Body of pancreas (tissue), 4 donors: ENCODE measurements around the gene BAIAP2L1.

Experiments
- POLR2A ChIP-seq, 3 donors: fragments of 450-650 bp; IDR thresholded peaks; one replicate each; pipeline ENCODE4 v1.6.1; 2016; ENCODE audit warnings: antibody characterized with exemption in 3 of 3, mild to moderate bottlenecking in 2 of 3
- TF ChIP-seq, protein P1 (sequence below), 7 experiments: fragments of 450-650 bp in 4 of 7; fragments of 200-600 bp in 3 of 7; sonication (generic) in 3 of 7; IDR thresholded peaks; one replicate each; pipeline ENCODE4 v1.5.1; 2016 to 2019; ENCODE audit warnings: antibody characterized with exemption in 7 of 7

DNA sequence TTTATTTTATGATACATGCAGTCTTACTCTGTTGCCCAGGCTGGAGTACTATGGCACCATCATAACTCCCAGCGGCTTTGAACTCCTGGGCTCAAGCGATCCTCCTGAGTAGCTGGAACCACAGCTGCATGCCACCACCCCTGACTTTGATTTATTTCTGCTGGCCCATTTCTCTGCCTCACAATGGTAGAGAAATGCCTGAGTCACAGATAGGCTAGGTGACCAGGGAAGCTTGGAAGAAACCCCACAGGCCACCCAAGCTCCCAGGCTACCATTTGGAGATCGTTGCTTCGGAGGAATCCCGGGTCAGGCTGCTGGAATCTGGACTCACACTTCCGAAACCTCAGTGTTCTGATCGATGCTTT, 17.4 kb upstream of the BAIAP2L1 start:
- TF ChIP-seq POLR2A (IDR thresholded peaks at IDR 0.05), result no peak
- TF ChIP-seq, protein P1, sequence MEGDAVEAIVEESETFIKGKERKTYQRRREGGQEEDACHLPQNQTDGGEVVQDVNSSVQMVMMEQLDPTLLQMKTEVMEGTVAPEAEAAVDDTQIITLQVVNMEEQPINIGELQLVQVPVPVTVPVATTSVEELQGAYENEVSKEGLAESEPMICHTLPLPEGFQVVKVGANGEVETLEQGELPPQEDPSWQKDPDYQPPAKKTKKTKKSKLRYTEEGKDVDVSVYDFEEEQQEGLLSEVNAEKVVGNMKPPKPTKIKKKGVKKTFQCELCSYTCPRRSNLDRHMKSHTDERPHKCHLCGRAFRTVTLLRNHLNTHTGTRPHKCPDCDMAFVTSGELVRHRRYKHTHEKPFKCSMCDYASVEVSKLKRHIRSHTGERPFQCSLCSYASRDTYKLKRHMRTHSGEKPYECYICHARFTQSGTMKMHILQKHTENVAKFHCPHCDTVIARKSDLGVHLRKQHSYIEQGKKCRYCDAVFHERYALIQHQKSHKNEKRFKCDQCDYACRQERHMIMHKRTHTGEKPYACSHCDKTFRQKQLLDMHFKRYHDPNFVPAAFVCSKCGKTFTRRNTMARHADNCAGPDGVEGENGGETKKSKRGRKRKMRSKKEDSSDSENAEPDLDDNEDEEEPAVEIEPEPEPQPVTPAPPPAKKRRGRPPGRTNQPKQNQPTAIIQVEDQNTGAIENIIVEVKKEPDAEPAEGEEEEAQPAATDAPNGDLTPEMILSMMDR (IDR thresholded peaks at IDR 0.05), result no peak
